Trophoblast cell (in vitro differentiated cells and primary cell): ENCODE data around the gene BSND.

Experiments
- DNase-seq, 2 donors: peaks; one replicate each; pipeline ENCODE4 v3.0.0-alpha.2; 2016
- H2AFZ ChIP-seq: 2 replicates; pipeline ENCODE4 v1.6.1; 2013; ENCODE audit warnings: low read length, moderate library complexity, mild to moderate bottlenecking; ENCODE audit not compliant: insufficient read depth, poor library complexity
- H2AK5ac ChIP-seq: 2 replicates; pipeline ENCODE4 v1.6.1; 2013; ENCODE audit warnings: mild to moderate bottlenecking, low read length
- H2BK120ac ChIP-seq: 2 replicates; pipeline ENCODE4 v1.6.1; 2013; ENCODE audit warnings: low read length, mild to moderate bottlenecking, moderate library complexity; ENCODE audit not compliant: insufficient read depth, poor library complexity
- H2BK12ac ChIP-seq: 2 replicates; pipeline ENCODE4 v1.6.1; 2013; ENCODE audit warnings: mild to moderate bottlenecking, low read length, moderate library complexity
- H2BK5ac ChIP-seq: 2 replicates; pipeline ENCODE4 v1.6.1; 2013; ENCODE audit warnings: low read length, low read depth, moderate library complexity, mild to moderate bottlenecking; ENCODE audit not compliant: poor library complexity
- H3K14ac ChIP-seq: 2 replicates; pipeline ENCODE4 v1.6.1; 2013; ENCODE audit warnings: mild to moderate bottlenecking, low read length
- H3K18ac ChIP-seq: 2 replicates; pipeline ENCODE4 v1.6.1; 2013; ENCODE audit warnings: mild to moderate bottlenecking, low read length
- H3K23ac ChIP-seq: 2 replicates; pipeline ENCODE4 v1.6.1; 2013; ENCODE audit warnings: low read length
- H3K27ac ChIP-seq: 2 replicates; pipeline ENCODE4 v1.5.1; 2013; ENCODE audit warnings: low read depth, mild to moderate bottlenecking, inconsistent platforms, low read length, moderate library complexity
- H3K27me3 ChIP-seq: 2 replicates; pipeline ENCODE4 v1.6.1; 2013; ENCODE audit warnings: inconsistent platforms, mild to moderate bottlenecking, low read length, moderate library complexity; ENCODE audit not compliant: insufficient read depth
- H3K36me3 ChIP-seq, 2 experiments: 1 replicate in 1 of 2; 2 replicates in 1 of 2; pipeline ENCODE4 v1.6.1; 2013; ENCODE audit warnings: low read length in 2 of 2, mild to moderate bottlenecking in 2 of 2, moderate library complexity in 1 of 2; ENCODE audit not compliant: insufficient read depth in 2 of 2, control insufficient read depth in 1 of 2
- H3K4ac ChIP-seq: 2 replicates; pipeline ENCODE4 v1.6.1; 2013; ENCODE audit warnings: low read depth, mild to moderate bottlenecking, low read length, moderate library complexity
- H3K4me1 ChIP-seq, 2 experiments: 1 replicate in 1 of 2; 2 replicates in 1 of 2; pipeline ENCODE4 v1.6.1; 2013; ENCODE audit warnings: low read length in 2 of 2, mild to moderate bottlenecking in 2 of 2, moderate library complexity in 1 of 2; ENCODE audit not compliant: insufficient read depth in 2 of 2, control insufficient read depth in 1 of 2
- H3K4me2 ChIP-seq: 2 replicates; pipeline ENCODE4 v1.6.1; 2013; ENCODE audit warnings: inconsistent platforms, mild to moderate bottlenecking, low read length, moderate library complexity
- H3K4me3 ChIP-seq: 2 replicates; pipeline ENCODE4 v1.5.1; 2013; ENCODE audit warnings: mild to moderate bottlenecking, low read depth, low read length, inconsistent platforms
- H3K79me1 ChIP-seq: one replicate; pipeline ENCODE4 v1.6.1; 2013; ENCODE audit warnings: low read length
- H3K79me2 ChIP-seq: 2 replicates; pipeline ENCODE4 v1.6.1; 2013; ENCODE audit warnings: low read length, mild to moderate bottlenecking; ENCODE audit not compliant: control insufficient read depth, insufficient read depth, poor library complexity
- H3K9ac ChIP-seq: 2 replicates; pipeline ENCODE4 v1.6.1; 2013; ENCODE audit warnings: mild to moderate bottlenecking, low read length
- H3K9me3 ChIP-seq: 2 replicates; pipeline ENCODE4 v1.6.1; 2013; ENCODE audit warnings: low read depth, mild to moderate bottlenecking, control low read depth, inconsistent platforms, low read length; ENCODE audit not compliant: insufficient read depth
- H4K12ac ChIP-seq: 2 replicates; pipeline ENCODE4 v1.6.1; 2013; ENCODE audit warnings: low read depth, mild to moderate bottlenecking, low read length, moderate library complexity
- H4K8ac ChIP-seq: 2 replicates; pipeline ENCODE4 v1.6.1; 2013; ENCODE audit warnings: low read depth, mild to moderate bottlenecking, low read length, moderate library complexity
- H4K91ac ChIP-seq: one replicate; pipeline ENCODE4 v1.6.1; 2013; ENCODE audit warnings: low read depth, mild to moderate bottlenecking, low read length, moderate library complexity
- WGBS: extraction: QIAGEN DNeasy Blood & Tissue Kit; methylation state at CpG from one replicate; pipeline ENCODE4 v1.1.7; 2013; ENCODE audit warnings: missing lambda C conversion rate; ENCODE audit not compliant: insufficient read length, insufficient coverage; ENCODE audit errors: extremely low coverage; 5-methylcytosine and 5-hydroxymethylcytosine counted together

Gene BSND

DNA sequence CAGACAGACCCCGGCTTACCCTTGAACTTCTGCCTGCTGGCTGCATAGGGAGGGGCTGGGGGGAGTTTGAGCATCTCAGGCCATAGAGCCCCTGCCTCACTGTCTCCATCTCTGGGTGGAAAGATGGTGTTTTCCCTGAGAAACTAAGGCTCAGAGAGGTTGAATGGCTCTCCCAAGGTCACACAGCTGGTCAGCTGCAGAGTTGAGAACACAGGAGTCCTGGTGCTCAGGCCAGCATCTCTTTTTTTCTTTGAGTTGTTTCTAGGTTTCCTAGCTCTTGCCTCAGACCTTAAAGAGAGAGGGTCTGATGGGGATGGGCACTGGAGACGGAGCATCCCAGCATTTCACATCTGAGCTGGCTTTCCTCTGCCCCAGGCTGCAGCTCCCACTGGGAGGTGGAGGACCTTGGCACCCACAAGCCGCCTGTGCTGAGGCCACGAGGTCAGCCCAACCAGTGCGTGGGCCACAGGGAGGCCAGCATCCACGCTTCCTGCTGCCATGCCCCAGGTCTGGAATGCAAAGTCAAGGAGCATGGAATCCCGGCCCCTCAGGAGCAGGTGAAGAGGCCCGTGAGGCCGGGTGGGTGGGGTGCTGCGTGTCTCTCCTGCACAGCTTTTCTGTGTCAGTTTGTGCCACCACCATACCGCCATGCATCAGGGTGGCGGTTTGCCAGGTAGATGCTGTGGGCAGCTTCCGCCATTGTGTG, 62.4 kb downstream of the BSND start:
- Histone ChIP-seq H3K36me3 (peaks cover 0 to 2% of the 10 kb centered on the region in 2 experiments), H3K79me1 (no peaks in the 10 kb centered on the region), H2AFZ (no peak overlapping the region), H3K9me3 (no peaks in the 10 kb centered on the region), H3K14ac (no peak overlapping the region), H3K27ac (no peak overlapping the region), H4K91ac (no peak overlapping the region), H2BK5ac (no peak overlapping the region), H4K8ac (no peak overlapping the region), H3K23ac (no peak overlapping the region), H3K79me2 (no peaks in the 10 kb centered on the region), H4K12ac (no peak overlapping the region), H2BK120ac (no peak overlapping the region), H3K27me3 (no peaks in the 10 kb centered on the region), H3K4ac (no peak overlapping the region), H3K18ac (no peak overlapping the region), H3K9ac (no peak overlapping the region), H2BK12ac (no peak overlapping the region), H3K4me2 (no peak overlapping the region), H3K4me1 (no peaks in the 10 kb centered on the region), H2AK5ac (no peak overlapping the region), H3K4me3 (no peak overlapping the region)
- WGBS: no CpG with 5 or more reads among the region's 13 CpGs
- no peak for DNase-seq
